HepG2 (cell line): Measurements from ENCODE around the gene SERINC5. TPM values are rescaled to one million over a fixed set of nuclear protein-coding genes. Genes with fewer than 3 reads are reported as not detected.

ENCODE experiments used
- ATAC-seq: fragments of 200-7000 bp; cut with Tn5 transposase; 3 replicates; pipeline ENCODE4 v1.9.1; 2020; ENCODE audit warnings: mild to moderate bottlenecking, moderate library complexity
- BruUV-seq: library from RNA; stranded (reverse); fragments of 400-500 nt; replicated peaks from 2 replicates; lab custom pipeline; 2021; lab: Mats Ljungman, UMichigan
- CTCF ChIA-PET: fragments of 300-600 bp; formaldehyde crosslinking; extraction: SDS; loops from one replicate; lab custom pipeline; 2021; ENCODE audit warnings: low total read pairs, inconsistent platforms, low intra/inter-chr PET ratio; lab: Yijun Ruan, JAX
- POLR2A ChIA-PET: fragments of 350-600 bp; sonication (Branson Sonifier 250); formaldehyde crosslinking; loops from one replicate; lab custom pipeline; 2020; ENCODE audit warnings: antibody characterized with exemption, inconsistent platforms; lab: Yijun Ruan, JAX
- DNase-seq: peaks from one replicate; pipeline ENCODE4 v3.0.0-alpha.2; 2015; ENCODE audit warnings: low spot score
- FAIRE-seq: peaks from 3 replicates; lab custom pipeline; 2011; peaks lifted over from hg19 to GRCh38; lab: Jason Lieb, UNC
- H2AFZ ChIP-seq: one replicate; pipeline ENCODE4 v1.6.1; 2011; ENCODE audit warnings: low read length, inconsistent platforms
- H3K27ac ChIP-seq: fragments of 300-600 bp; 3 replicates; pipeline ENCODE4 v1.8.0; 2011; ENCODE audit warnings: mixed run types, mild to moderate bottlenecking, mixed read lengths, low read length, inconsistent platforms; ENCODE audit not compliant: insufficient read depth; ENCODE audit errors: extremely low read length
- H3K27me3 ChIP-seq, 2 experiments: fragments of 200-600 bp in 1 of 2; 2 replicates in 1 of 2; 3 replicates in 1 of 2; pipeline versions ENCODE4 v1.6.0 to v1.8.0; 2011; ENCODE audit warnings: low read length in 2 of 2, mild to moderate bottlenecking in 2 of 2, moderate library complexity in 2 of 2, inconsistent platforms in 1 of 2; ENCODE audit not compliant: insufficient read depth in 2 of 2, control insufficient read depth in 1 of 2
- H3K36me3 ChIP-seq, 2 experiments: fragments of 200-600 bp in 1 of 2; replicated peaks in 1 of 2; 2 replicates in 1 of 2; 3 replicates in 1 of 2; pipeline versions ENCODE4 v1.5.1 to v1.8.0; 2011; ENCODE audit warnings: low read length in 2 of 2, inconsistent platforms in 1 of 2; ENCODE audit not compliant: insufficient read depth in 2 of 2, control insufficient read depth in 1 of 2
- H3K4me1 ChIP-seq: 2 replicates; pipeline ENCODE4 v1.5.1; 2012; ENCODE audit warnings: low read length, inconsistent platforms; ENCODE audit not compliant: insufficient read depth
- H3K4me2 ChIP-seq: 2 replicates; pipeline ENCODE4 v1.6.0; 2011; ENCODE audit warnings: low read depth, low read length, inconsistent platforms
- H3K4me3 ChIP-seq, 3 experiments: fragments of 200-600 bp in 1 of 3; sonication (generic), shearing (Covaris generic) in 1 of 3; replicated peaks in 1 of 3; 2 replicates each; pipeline ENCODE4 v1.5.1; 2011 to 2016; ENCODE audit warnings: low read length in 3 of 3, inconsistent platforms in 2 of 3, low read depth in 2 of 3, mild to moderate bottlenecking in 2 of 3, control low read depth in 1 of 3, mixed read lengths in 1 of 3; ENCODE audit not compliant: insufficient read depth in 1 of 3
- H3K79me2 ChIP-seq: one replicate; pipeline ENCODE4 v1.6.1; 2011; ENCODE audit warnings: low read length, inconsistent platforms; ENCODE audit not compliant: insufficient read depth
- H3K9ac ChIP-seq: 2 replicates; pipeline ENCODE4 v1.6.0; 2011; ENCODE audit warnings: mild to moderate bottlenecking, low read depth, low read length, inconsistent platforms; ENCODE audit not compliant: insufficient read depth
- H3K9me3 ChIP-seq: 2 replicates; pipeline ENCODE4 v1.5.1; 2012; ENCODE audit warnings: mild to moderate bottlenecking, low read length
- H4K20me1 ChIP-seq: 2 replicates; pipeline ENCODE4 v1.6.0; 2011; ENCODE audit warnings: inconsistent platforms, mild to moderate bottlenecking, low read length, moderate library complexity; ENCODE audit not compliant: insufficient read depth
- CBX5 ChIP-seq: sonication (generic); formaldehyde crosslinking; IDR thresholded peaks from 2 replicates; pipeline ENCODE4 v1.4.0; 2020; ENCODE audit warnings: missing genetic modification reagents, borderline replicate concordance
- FOXC1 ChIP-seq: sonication (generic); formaldehyde crosslinking; IDR thresholded peaks from 2 replicates; pipeline ENCODE4 v1.8.0; 2022; ENCODE audit warnings: mild to moderate bottlenecking, missing genetic modification reagents, borderline replicate concordance
- GATAD1 ChIP-seq: IDR thresholded peaks from 2 replicates; pipeline ENCODE4 v1.6.1; 2016; ENCODE audit warnings: missing genetic modification reagents, missing compliant biosample characterization
- HOXA5 ChIP-seq: sonication (generic); formaldehyde crosslinking; IDR thresholded peaks from 2 replicates; pipeline ENCODE4 v1.4.0; 2020; ENCODE audit warnings: missing genetic modification reagents
- PPARG ChIP-seq: conservative IDR thresholded peaks from 2 replicates; pipeline ENCODE4 v1.6.1; 2016; ENCODE audit warnings: missing biosample characterization, missing genetic modification reagents
- THAP11 ChIP-seq: IDR thresholded peaks from 2 replicates; pipeline ENCODE4 v1.6.1; 2016; ENCODE audit warnings: missing biosample characterization, missing genetic modification reagents
- XBP1 ChIP-seq: sonication (generic); formaldehyde crosslinking; IDR thresholded peaks from 2 replicates; pipeline ENCODE4 v1.5.0; 2020; ENCODE audit warnings: missing genetic modification reagents
- ZNF101 ChIP-seq: sonication (generic); formaldehyde crosslinking; IDR thresholded peaks from 2 replicates; pipeline ENCODE4 v1.4.0; 2020; ENCODE audit warnings: mild to moderate bottlenecking, low read depth, missing genetic modification reagents, borderline replicate concordance
- ZNF280D ChIP-seq: sonication (generic); formaldehyde crosslinking; IDR thresholded peaks from 2 replicates; pipeline ENCODE4 v1.5.1; 2020; ENCODE audit warnings: mild to moderate bottlenecking, missing genetic modification reagents
- ZNF282 ChIP-seq: fragments of 450-650 bp; IDR thresholded peaks from 2 replicates; pipeline ENCODE4 v1.6.1; 2018; ENCODE audit not compliant: partially characterized antibody
- ZNF317 ChIP-seq: sonication (generic); formaldehyde crosslinking; IDR thresholded peaks from 2 replicates; pipeline ENCODE4 v1.5.0; 2020; ENCODE audit warnings: mild to moderate bottlenecking, missing genetic modification reagents
- ZNF367 ChIP-seq: sonication (generic); formaldehyde crosslinking; IDR thresholded peaks from 2 replicates; pipeline ENCODE4 v1.4.0; 2020; ENCODE audit warnings: missing genetic modification reagents, borderline replicate concordance
- ZXDC ChIP-seq: sonication (generic); formaldehyde crosslinking; IDR thresholded peaks from 2 replicates; pipeline ENCODE4 v1.5.0; 2020; ENCODE audit warnings: mild to moderate bottlenecking, missing genetic modification reagents
- WGBS: methylation state at CpG from one replicate; pipeline ENCODE4 v1.1.6; 2017; ENCODE audit warnings: low lambda C conversion rate; 5-methylcytosine and 5-hydroxymethylcytosine counted together
- in situ Hi-C: cut with HindIII; loops from 2 replicates; pipeline ENCODE4 v1.10.0; 2017; ENCODE audit warnings: low pct_unique_long_range_greater_than_20kb; ENCODE audit not compliant: extremely low pct_ligation_motif_present
- intact Hi-C: fragments of 100-400 bp; cut with micrococcal nuclease; formaldehyde crosslinking; loops from one replicate; pipeline ENCODE4 v1.10.0; 2022; ENCODE audit not compliant: unreplicated experiment
- polyA plus RNA-seq, 8 experiments: library from polyadenylated mRNA; depleted of rRNA in 3 of 8; stranded (reverse) in 7 of 8; unstranded in 1 of 8; fragments of >200 nt; fragmentation: Illumina TruSeq in 4 of 8; extraction: Trizol in 4 of 8; gene quantifications; 2 replicates each; pipeline versions ENCODE4 v1.2.1 to v1.2.3, GENCODE V29; 2011 to 2016; ENCODE audit warnings: low read depth in 4 of 8, missing spikeins in 1 of 8, mixed read lengths in 1 of 8; ENCODE audit not compliant: insufficient read depth in 1 of 8
- total RNA-seq, 5 experiments: library from RNA; depleted of rRNA; stranded (reverse); fragments of >200 nt; fragmentation: Illumina TruSeq; extraction: Trizol; gene quantifications; 2 replicates each; pipeline ENCODE4 v1.2.3, GENCODE V29; 2016; ENCODE audit warnings: low read depth in 1 of 5
- TF ChIP-seq, protein P1 (sequence below): sonication (generic); formaldehyde crosslinking; IDR thresholded peaks from 2 replicates; pipeline ENCODE4 v1.4.0; 2020; ENCODE audit warnings: mild to moderate bottlenecking, low read depth, missing genetic modification reagents
- TF ChIP-seq, protein P2 (sequence below): sonication (generic); formaldehyde crosslinking; IDR thresholded peaks from 2 replicates; pipeline ENCODE4 v1.4.0; 2020; ENCODE audit warnings: low read depth, mild to moderate bottlenecking, missing genetic modification reagents

Gene SERINC5
- total and polyA plus RNA-seq, 2 of the 13 experiments (the other 11 are each of a cell fraction or from before 2014, with no cell fraction given): 17.3 to 22.8 TPM

GRCh38 chr5:80184235-80185023, 71.4 kb downstream of the SERINC5 start:
- H3K27ac ChIP-seq: peak overlapping the region; percentile 83
- FAIRE-seq (peak; percentile 94), DNase-seq (peak; percentile 99), ATAC-seq (peak; percentile 92)
- ChIA-PET CTCF (interaction anchor here (1.5 kb wide), 1 partner anchor 93 kb away, joined by 4 read pairs; no protein-coding TSS in a partner anchor), POLR2A (interaction anchor here (0.6 to 4.5 kb wide), 13 partner anchors 11 to 223 kb away, joined by 3 to 26 read pairs (median 4); partner anchors contain the start of gene SERINC5)
- H2AFZ ChIP-seq: no peak overlapping the region
- peak overlapping the region; percentile 59 for H3K4me2 ChIP-seq
- H3K4me1 ChIP-seq: peaks cover 86% of the 10 kb centered on the region
- no peaks in the 10 kb centered on the region for H3K27me3 ChIP-seq
- peak overlapping the region; percentile 21; the same call in 1 of the 2 replicates for H3K9ac ChIP-seq
- BruUV-seq: no TSS peak
- H3K79me2 ChIP-seq: peaks cover 36% of the 10 kb centered on the region
- H4K20me1 ChIP-seq: no peaks in the 10 kb centered on the region
- no peaks in the 10 kb centered on the region for H3K9me3 ChIP-seq
- peak overlapping the region in 1 of 3 experiments; percentile 40; a peak in 1 of 6 replicates for H3K4me3 ChIP-seq
- intact Hi-C loops (loop anchor here (1.0 to 5.0 kb wide), 3 partner anchors 21 to 92 kb away; partner anchors contain the start of gene SERINC5), in situ Hi-C loops (no loop called here)
- WGBS: 10% methylated on average over 5 of the region's 5 CpGs
- no peaks in the 10 kb centered on the region for H3K36me3 ChIP-seq
- TF ChIP-seq, protein P1, sequence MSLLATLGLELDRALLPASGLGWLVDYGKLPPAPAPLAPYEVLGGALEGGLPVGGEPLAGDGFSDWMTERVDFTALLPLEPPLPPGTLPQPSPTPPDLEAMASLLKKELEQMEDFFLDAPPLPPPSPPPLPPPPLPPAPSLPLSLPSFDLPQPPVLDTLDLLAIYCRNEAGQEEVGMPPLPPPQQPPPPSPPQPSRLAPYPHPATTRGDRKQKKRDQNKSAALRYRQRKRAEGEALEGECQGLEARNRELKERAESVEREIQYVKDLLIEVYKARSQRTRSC (CRISPR knock-in tag): no peak
- peak; percentile 30 for TF ChIP-seq PPARG (CRISPR knock-in tag)
- TF ChIP-seq FOXC1 (CRISPR knock-in tag): no peak
- TF ChIP-seq HOXA5 (CRISPR knock-in tag): 0 out of 2 replicates have a peak, but pooled peaks have one; percentile 27
- TF ChIP-seq ZNF367: no peak
- 0 out of 2 replicates have a peak, but pooled peaks have one; percentile 64 for TF ChIP-seq ZXDC
- no peak; the same call in 1 of the 2 replicates for TF ChIP-seq THAP11 (CRISPR knock-in tag)
- TF ChIP-seq, protein P2, sequence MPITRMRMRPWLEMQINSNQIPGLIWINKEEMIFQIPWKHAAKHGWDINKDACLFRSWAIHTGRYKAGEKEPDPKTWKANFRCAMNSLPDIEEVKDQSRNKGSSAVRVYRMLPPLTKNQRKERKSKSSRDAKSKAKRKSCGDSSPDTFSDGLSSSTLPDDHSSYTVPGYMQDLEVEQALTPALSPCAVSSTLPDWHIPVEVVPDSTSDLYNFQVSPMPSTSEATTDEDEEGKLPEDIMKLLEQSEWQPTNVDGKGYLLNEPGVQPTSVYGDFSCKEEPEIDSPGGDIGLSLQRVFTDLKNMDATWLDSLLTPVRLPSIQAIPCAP (CRISPR knock-in tag): no peak
- peak; percentile 32; the same call in 1 of the 2 replicates for TF ChIP-seq CBX5 (CRISPR knock-in tag)
- TF ChIP-seq ZNF101 (CRISPR knock-in tag): no peak
- 0 out of 2 replicates have a peak, but pooled peaks have one; percentile 56 for TF ChIP-seq ZNF280D (CRISPR knock-in tag)
- no peak; the same call in 1 of the 2 replicates for TF ChIP-seq ZNF317 (CRISPR knock-in tag)
- peak; percentile 51; the same call in 1 of the 2 replicates for TF ChIP-seq GATAD1
- no peak for TF ChIP-seq XBP1 (CRISPR knock-in tag)
- TF ChIP-seq ZNF282: no peak
